KMS-11 (cell line): Measurements from ENCODE around the gene PCED1B.

Source experiments
- H2AFZ ChIP-seq: fragments of 200-600 bp; sonication (generic); 2 replicates; pipeline ENCODE4 v1.6.1; 2016; ENCODE audit warnings: antibody characterized with exemption, mixed run types, low read depth
- H3K27ac ChIP-seq: fragments of 200-600 bp; sonication (generic); 2 replicates; pipeline ENCODE4 v1.6.1; 2016; ENCODE audit warnings: mild to moderate bottlenecking, mixed run types
- H3K27me3 ChIP-seq: fragments of 200-600 bp; sonication (generic); 2 replicates; pipeline ENCODE4 v1.6.1; 2017; ENCODE audit warnings: mild to moderate bottlenecking, low read depth, mixed run types, moderate library complexity; ENCODE audit not compliant: insufficient read depth
- H3K36me3 ChIP-seq: fragments of 200-600 bp; sonication (generic); 2 replicates; pipeline ENCODE4 v1.6.1; 2017; ENCODE audit warnings: mild to moderate bottlenecking, mixed run types; ENCODE audit not compliant: insufficient read depth
- H3K4me1 ChIP-seq: fragments of 200-600 bp; sonication (generic); 2 replicates; pipeline ENCODE4 v1.6.1; 2016; ENCODE audit warnings: mild to moderate bottlenecking, low read depth, mixed run types; ENCODE audit not compliant: poor library complexity, severe bottlenecking
- H3K4me2 ChIP-seq: fragments of 200-600 bp; sonication (generic); 2 replicates; pipeline ENCODE4 v1.7.0; 2016; ENCODE audit warnings: mild to moderate bottlenecking, mixed run types
- H3K4me3 ChIP-seq: fragments of 200-600 bp; sonication (generic); IDR thresholded peaks from 2 replicates; pipeline ENCODE4 v1.6.1; 2017; ENCODE audit warnings: low read depth, low read length, mixed read lengths; ENCODE audit not compliant: insufficient read depth
- H3K79me2 ChIP-seq: fragments of 200-600 bp; sonication (generic); 2 replicates; pipeline ENCODE4 v1.6.1; 2016; ENCODE audit warnings: low read depth, mixed run types; ENCODE audit not compliant: insufficient read depth
- H3K9ac ChIP-seq: fragments of 200-600 bp; sonication (generic); 2 replicates; pipeline ENCODE4 v1.6.1; 2016; ENCODE audit warnings: mild to moderate bottlenecking, mixed run types
- H4K20me1 ChIP-seq: fragments of 200-600 bp; sonication (generic); 2 replicates; pipeline ENCODE4 v1.6.1; 2016; ENCODE audit warnings: mild to moderate bottlenecking, mixed run types; ENCODE audit not compliant: insufficient read depth
- CTCF ChIP-seq: fragments of 200-600 bp; sonication (generic); conservative IDR thresholded peaks from 2 replicates; pipeline ENCODE4 v1.6.1; 2017; ENCODE audit warnings: low read depth, mild to moderate bottlenecking, antibody characterized with exemption, low read length, moderate library complexity, mixed read lengths

PCED1B gene

GRCh38 chr12:47065546-47065945, 13.9 kb upstream of the PCED1B start:
- Histone ChIP-seq H3K27me3 (no peaks in the 10 kb centered on the region), H4K20me1 (no peaks in the 10 kb centered on the region), H2AFZ (no peak overlapping the region), H3K27ac (no peak overlapping the region), H3K79me2 (no peaks in the 10 kb centered on the region), H3K36me3 (no peaks in the 10 kb centered on the region), H3K9ac (no peak overlapping the region), H3K4me3 (no peak overlapping the region), H3K4me2 (no peak overlapping the region), H3K4me1 (no peaks in the 10 kb centered on the region)
- TF ChIP-seq CTCF = no peak

- no peak overlapping the region for H3K4me3 ChIP-seq
- H3K9ac ChIP-seq = no peak overlapping the region
- no peaks in the 10 kb centered on the region for H3K27me3 ChIP-seq
- no peaks in the 10 kb centered on the region for H3K36me3 ChIP-seq
- H3K4me1 ChIP-seq = no peaks in the 10 kb centered on the region
- H3K4me2 ChIP-seq = no peak overlapping the region
- TF ChIP-seq CTCF = no peak
- no peak overlapping the region for H2AFZ ChIP-seq
- no peaks in the 10 kb centered on the region for H3K79me2 ChIP-seq
- H4K20me1 ChIP-seq = no peaks in the 10 kb centered on the region
- H3K27ac ChIP-seq = no peak overlapping the region
Measured at GRCh38 chr12:47066278-47067025, 13.0 kb upstream of the PCED1B start.

DNA sequence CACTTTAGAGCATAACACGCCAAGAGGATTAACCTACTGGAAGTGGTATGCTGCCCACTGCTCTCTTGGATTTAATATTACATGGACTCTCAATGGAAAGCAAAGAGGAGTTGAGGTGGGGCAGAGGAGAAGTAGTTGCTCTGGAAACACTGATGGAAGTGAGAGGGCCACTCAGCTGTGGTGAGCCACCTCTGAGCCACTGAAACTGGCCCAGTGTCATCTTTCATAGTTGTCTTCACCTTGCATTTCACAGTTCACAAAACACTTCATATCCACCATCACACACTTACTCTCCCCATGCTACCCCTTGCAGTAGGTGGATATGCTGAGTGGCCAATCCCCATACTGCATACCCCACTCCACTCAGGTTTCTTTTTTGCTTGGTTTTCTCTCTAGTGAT, 12.2 kb upstream of the PCED1B start:
- Histone ChIP-seq H3K27ac (no peak overlapping the region), H3K4me2 (no peak overlapping the region), H3K27me3 (no peaks in the 10 kb centered on the region), H3K4me1 (no peaks in the 10 kb centered on the region), H3K9ac (no peak overlapping the region), H4K20me1 (no peaks in the 10 kb centered on the region), H2AFZ (no peak overlapping the region), H3K4me3 (no peak overlapping the region), H3K79me2 (no peaks in the 10 kb centered on the region), H3K36me3 (no peaks in the 10 kb centered on the region)
- no peak for TF ChIP-seq CTCF

GRCh38 chr12:47067771-47068431, 11.5 kb upstream of the PCED1B start:
- no peaks in the 10 kb centered on the region for H4K20me1 ChIP-seq
- no peaks in the 10 kb centered on the region for H3K36me3 ChIP-seq
- no peaks in the 10 kb centered on the region for H3K79me2 ChIP-seq
- H3K9ac ChIP-seq = no peak overlapping the region
- no peak overlapping the region for H3K4me3 ChIP-seq
- no peak overlapping the region for H3K27ac ChIP-seq
- H3K4me2 ChIP-seq = no peak overlapping the region
- TF ChIP-seq CTCF = no peak
- H2AFZ ChIP-seq = no peak overlapping the region
- no peaks in the 10 kb centered on the region for H3K27me3 ChIP-seq
- H3K4me1 ChIP-seq = no peaks in the 10 kb centered on the region
